GM12801 (cell line): ENCODE results near the gene STEAP3.

Experiments
- CTCF ChIP-seq: IDR thresholded peaks from one replicate; pipeline ENCODE4 v1.5.1; 2011; ENCODE audit warnings: control low read depth; ENCODE audit not compliant: insufficient read length; ENCODE audit errors: extremely low read depth

STEAP3 gene

GRCh38 chr2:119278946-119279345 lies 55.3 kb downstream of the STEAP3 start:
- no peak for TF ChIP-seq CTCF

- no peak for TF ChIP-seq CTCF
Measured at GRCh38 chr2:119279666-119280065, 56.0 kb downstream of the STEAP3 start.

- TF ChIP-seq CTCF, result no peak
Measured at GRCh38 chr2:119280680-119281079, 57.0 kb downstream of the STEAP3 start.

- no peak for TF ChIP-seq CTCF
Measured at GRCh38 chr2:119282146-119282995, 58.7 kb downstream of the STEAP3 start.

- TF ChIP-seq CTCF, result no peak
Measured at GRCh38 chr2:119282996-119283511, 59.4 kb downstream of the STEAP3 start.

GRCh38 chr2:119283873-119284331 lies 60.3 kb downstream of the STEAP3 start:
- TF ChIP-seq CTCF, result no peak

- no peak for TF ChIP-seq CTCF
Measured at GRCh38 chr2:119286661-119287060, 63.0 kb downstream of the STEAP3 start.
